GM19351 (cell line): ENCODE results near the gene AHCYL1.

Source experiments
- ATAC-seq: cut with Tn5 transposase; IDR thresholded peaks from one replicate; pipeline ENCODE4 v1.9.1; 2021; ENCODE audit warnings: mild to moderate bottlenecking, moderate library complexity; ENCODE audit not compliant: unreplicated experiment

The AHCYL1 gene

GRCh38 chr1:109975718-109976117, 8.8 kb upstream of the AHCYL1 start:
- no peak for ATAC-seq

- ATAC-seq: no peak
Measured at GRCh38 chr1:109976762-109977161, 7.8 kb upstream of the AHCYL1 start.

- ATAC-seq: no peak
Measured at GRCh38 chr1:109977225-109977624, 7.3 kb upstream of the AHCYL1 start.

GRCh38 chr1:109977657-109978378, 6.7 kb upstream of the AHCYL1 start:
- ATAC-seq: no peak

DNA sequence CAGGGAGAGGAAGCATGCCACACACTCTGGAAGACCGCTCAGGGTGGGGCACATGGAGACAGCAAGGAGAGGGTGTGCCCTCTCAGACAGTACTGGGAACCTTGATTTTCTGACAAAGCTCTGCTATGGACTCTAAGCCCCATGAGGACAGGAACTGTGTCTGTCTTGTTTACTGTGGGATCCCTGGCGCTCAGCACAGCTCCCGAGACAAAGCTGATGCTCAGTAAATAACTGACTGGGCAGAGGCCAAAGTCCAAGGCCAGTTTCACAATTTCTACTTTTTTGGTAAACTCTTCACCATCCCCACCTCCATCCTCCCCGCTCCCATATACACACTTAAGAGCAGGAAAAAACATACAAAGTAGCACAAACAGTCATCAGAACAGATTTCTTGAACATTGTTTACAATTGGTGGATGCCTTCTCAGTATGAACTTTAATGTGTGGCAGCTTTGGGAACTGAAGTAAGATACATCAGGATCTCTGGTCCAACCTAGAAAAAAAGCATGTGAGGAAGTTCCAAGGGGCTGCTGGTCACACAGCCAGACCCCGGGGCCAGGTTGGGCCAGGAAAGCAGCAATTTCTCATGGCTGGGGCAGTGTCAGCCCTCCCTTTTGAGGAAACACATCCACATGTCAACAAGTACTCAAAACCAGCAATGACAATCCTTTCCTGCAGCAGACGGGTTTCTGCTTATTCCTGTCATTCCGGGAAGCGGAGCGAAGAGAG, 5.6 kb upstream of the AHCYL1 start:
- ATAC-seq: no peak

DNA sequence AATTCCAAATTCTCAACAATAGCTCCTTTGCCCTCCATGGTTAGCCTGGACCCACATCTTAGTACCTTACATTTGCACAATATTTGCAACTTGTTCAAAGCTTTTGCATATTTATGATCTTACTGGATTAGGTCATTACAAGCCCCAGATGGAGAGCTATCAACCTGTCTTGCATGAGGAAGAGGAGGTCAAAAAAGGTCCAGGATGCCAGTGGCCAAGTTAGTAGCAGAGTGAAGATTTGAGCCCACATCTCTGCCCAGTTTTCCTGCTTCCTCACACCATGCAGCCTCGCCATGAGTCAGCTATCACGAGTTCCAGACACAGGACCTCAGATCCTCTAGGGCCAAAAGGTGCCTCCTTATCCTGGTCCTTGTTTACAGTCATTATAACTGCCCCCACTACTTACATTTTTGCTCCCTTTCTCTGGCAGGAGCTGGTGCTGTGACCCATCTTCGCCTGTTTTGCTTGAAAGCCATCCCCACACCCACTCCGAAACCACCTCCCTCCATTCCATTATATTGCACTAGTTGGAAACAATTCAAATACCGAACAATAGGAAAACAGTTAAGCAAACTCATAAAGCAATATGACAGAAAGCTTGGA, 5.0 kb upstream of the AHCYL1 start:
- ATAC-seq: no peak

DNA sequence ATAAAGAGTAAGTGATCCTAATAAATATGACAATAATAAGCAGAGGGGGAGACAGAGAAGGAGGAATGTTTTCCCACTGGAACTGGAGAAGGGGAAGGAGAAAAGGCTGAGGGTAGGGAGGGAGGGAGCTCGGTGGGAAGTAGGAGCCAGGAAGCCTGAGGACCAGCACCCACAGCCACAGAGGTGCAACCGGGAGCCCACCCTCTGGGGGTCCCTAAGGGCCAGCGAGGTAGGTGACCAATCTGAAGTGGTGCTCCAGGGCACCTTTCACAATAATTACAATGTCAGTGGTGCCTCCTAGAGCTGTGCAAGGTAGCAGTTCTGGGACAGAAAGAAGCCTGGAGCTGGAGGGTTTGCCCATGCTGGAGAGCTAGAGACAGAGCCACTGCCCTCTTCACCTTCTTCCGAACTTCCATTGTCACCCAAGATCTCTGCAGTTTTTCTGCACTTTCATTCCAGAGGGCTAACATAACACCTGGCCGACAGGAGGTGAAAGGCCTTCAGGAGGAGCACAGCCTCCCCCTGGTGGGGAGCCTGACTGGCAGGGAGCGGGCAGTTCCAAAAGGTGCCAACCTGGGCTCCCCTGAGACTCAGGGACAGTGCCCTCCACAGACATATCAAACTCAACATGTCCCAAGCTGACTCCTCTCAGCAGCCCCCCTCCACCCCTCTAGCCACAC, 4.1 kb upstream of the AHCYL1 start:
- ATAC-seq: no peak

DNA sequence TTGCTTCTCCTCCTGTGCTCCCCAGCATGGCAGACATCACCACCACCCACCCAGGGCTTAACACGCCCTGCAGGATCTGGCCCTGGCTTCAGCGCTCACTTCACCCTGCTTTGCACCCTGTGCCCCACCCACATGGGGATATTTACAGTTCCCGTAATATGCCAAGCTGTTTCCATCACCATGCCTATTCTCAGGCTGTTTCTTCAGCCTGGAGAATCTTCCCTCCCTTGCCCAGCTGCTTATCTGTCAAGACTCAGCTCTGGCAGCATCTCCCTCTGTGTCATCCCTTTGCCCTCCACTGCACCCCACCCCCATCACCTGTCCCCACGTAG, 3.6 kb upstream of the AHCYL1 start:
- no peak for ATAC-seq

GRCh38 chr1:109983380-109984189, 980 bp upstream of the AHCYL1 start:
- ATAC-seq: no peak

- no peak for ATAC-seq
Measured at GRCh38 chr1:109984190-109984455, 442 bp upstream of the AHCYL1 start.

GRCh38 chr1:109985247-109986053, 885 bp downstream of the AHCYL1 start:
- ATAC-seq: no peak

GRCh38 chr1:109986054-109986444, 1.5 kb downstream of the AHCYL1 start:
- no peak for ATAC-seq

- no peak for ATAC-seq
Measured at GRCh38 chr1:109988349-109988914, 3.9 kb downstream of the AHCYL1 start.

DNA sequence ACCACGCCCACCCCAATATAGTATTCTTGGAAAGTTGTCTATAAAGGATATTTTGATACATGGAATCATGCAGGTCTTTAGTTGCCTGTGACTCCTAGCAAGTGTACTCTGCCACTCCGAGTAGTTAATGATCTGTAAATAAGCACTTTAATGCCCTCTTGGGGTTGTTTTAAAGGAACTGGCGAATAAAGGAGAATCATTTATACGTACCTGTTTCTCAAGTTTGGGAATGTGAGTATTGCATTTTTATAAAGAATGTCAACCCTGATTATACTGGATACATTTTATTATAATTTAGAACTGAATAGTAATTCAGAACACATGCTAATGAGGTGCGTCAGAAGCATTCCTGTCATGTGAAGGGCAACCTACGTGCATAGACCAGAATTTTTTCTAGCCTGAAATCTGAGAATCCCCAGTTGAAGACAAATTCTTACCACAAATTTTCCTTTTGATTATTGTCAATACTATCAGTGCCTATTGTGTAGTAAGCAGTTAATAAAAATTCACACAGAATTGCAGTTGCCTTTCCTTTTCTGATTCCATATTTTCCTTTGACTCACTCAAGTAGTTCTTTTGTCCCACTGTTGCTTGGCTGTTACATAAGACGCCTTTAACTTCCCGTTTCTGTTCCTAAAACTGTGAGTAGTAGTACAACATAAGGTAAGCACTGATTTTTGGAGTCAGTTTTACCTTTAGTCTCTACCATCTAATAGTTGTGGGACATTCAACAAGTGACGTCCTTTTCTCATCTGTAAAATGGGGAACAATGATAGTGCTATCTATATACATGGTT, 5.1 kb downstream of the AHCYL1 start:
- no peak for ATAC-seq

DNA sequence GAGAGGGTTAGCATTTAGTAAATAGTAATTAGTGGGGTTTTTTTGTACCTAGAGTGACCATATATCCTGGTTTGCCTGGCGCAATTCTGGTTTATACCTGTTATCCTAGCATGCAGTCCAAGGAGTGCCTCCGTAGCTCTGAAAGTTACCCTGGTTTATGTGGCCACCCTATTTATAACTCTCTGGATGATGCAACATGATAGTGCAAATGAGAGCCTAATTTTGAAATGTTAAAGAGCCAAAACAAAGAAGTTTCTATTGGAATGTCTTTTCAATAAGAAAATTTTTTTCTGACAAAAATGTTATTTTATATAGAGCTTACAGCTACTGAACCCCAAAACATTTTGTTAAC, 5.7 kb downstream of the AHCYL1 start:
- ATAC-seq: no peak

DNA sequence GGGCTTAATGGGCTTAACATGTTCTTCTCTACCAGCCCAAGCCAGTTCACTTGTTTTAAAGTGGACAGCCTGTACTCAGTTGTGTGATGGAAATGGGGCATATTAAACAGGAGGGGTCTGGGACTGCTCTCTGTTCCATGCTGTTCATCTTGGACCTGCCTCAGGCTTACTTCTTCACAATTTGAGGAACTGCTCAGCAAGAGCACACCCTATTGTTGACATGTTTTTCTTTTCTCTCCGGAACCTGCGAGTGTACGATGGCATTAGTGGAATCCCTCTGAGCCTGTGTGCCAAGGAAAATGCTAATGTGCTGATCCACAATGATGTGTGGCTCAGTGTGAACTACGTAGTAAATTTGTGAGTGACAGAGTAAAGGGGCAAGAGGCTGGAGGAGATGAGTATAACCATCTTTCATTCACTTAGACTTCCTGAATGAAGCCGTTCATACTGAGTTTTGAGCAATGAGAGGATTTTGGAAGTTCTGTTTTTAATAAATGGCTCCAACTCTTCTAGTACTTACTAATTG, 6.9 kb downstream of the AHCYL1 start:
- ATAC-seq: no peak

- no peak for ATAC-seq
Measured at GRCh38 chr1:109993885-109994284, 9.3 kb downstream of the AHCYL1 start.

DNA sequence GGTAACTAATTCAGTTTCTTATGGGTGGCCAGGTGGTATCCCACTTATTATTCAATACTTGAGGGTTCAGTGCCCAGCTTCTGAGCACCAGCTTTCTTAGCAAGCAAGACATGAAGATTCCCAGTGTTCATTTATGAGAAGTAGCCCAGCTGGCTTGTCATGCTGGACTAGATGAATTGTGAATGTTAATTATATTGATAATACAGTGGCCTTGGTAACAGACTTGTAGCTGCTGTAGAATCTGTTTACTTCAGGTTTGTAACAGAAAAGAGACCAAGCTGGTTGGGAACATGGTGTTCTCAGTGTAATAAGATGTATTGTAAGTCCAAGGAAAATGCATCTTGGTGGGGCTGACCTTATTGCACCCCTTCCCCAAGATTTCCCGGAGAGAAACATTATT, 10.1 kb downstream of the AHCYL1 start:
- ATAC-seq: no peak

DNA sequence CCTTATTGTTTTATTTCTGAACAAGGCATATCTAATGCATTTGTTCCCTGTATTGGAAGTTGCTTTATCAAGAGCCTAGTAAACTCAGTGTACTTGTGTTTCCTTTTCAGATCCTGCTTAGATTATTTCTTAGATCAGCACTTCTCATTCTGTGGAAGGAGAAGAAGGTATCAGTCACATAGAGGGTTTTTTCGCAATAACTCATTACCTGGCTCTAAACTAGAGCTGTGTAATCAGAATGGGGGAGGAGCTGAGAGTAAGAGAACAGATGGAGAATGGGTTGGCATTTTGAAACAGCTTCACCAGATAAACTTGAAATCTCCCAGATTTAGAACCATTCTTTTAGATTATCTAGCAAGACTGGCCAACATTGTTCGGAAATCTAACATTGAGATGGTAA, 11.0 kb downstream of the AHCYL1 start:
- no peak for ATAC-seq
